ENCODE measurements around the gene PTDSS2.
"Not testable (repeated sequence)": the region's sequence is repeated elsewhere in the genome, so short reads cannot be mapped to it uniquely, and the experiment has no call there.

The PTDSS2 gene

GRCh38 chr11:449889-450808, at the start of gene PTDSS2:
PTDSS2 (plus strand) TSS chr11:450279; CDS start chr11:450456, 177 bp downstream.
- DNase-seq (ENCODE audit: low read depth in 2 of 2): peak; percentile 71 to 75

- not testable (repeated sequence) for DNase-seq (ENCODE audit: low read depth in 2 of 2)
Observed at GRCh38 chr11:401196-401595, 48.9 kb upstream of the PTDSS2 start.

- no peak for DNase-seq (ENCODE audit: low read depth in 2 of 2)
Observed at GRCh38 chr11:403021-403760, 46.9 kb upstream of the PTDSS2 start.

GRCh38 chr11:403761-404431, 46.2 kb upstream of the PTDSS2 start:
- DNase-seq (ENCODE audit: low read depth in 2 of 2): no peak

DNA sequence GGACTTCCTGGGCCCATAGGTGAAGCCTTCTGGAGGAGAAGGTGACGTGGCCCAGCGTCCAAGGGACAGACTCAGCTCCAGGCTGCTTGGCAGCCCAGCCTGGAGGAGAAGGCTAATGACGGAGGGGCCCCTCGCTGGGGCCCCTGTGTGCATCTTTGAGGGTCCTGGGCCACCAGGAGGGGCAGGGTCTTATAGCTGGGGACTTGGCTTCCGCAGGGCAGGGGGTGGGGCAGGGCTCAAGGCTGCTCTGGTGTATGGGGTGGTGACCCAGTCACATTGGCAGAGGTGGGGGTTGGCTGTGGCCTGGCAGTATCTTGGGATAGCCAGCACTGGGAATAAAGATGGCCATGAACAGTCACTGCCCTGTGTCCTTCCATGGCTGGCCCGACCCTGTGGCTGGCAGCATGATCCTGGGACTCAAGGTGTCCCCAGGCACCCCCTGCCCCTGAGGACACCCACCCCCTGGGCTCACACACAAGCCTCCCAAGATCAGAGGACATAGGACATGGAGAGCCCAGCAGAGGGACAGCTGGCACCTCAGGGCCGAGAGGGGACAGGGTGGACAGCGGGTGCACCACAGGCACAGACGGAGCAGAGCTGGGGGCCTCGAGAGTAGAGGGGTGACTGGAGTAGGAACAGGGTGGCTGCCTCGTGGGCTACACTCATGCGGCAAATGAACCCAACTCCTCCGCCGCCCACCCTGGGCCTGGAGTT, 45.4 kb upstream of the PTDSS2 start:
- DNase-seq (ENCODE audit: low read depth in 2 of 2): no peak

- DNase-seq (ENCODE audit: low read depth in 2 of 2): no peak
Observed at GRCh38 chr11:405323-405953, 44.6 kb upstream of the PTDSS2 start.

GRCh38 chr11:405954-406795, 43.9 kb upstream of the PTDSS2 start:
- no peak for DNase-seq (ENCODE audit: low read depth in 2 of 2)

DNA sequence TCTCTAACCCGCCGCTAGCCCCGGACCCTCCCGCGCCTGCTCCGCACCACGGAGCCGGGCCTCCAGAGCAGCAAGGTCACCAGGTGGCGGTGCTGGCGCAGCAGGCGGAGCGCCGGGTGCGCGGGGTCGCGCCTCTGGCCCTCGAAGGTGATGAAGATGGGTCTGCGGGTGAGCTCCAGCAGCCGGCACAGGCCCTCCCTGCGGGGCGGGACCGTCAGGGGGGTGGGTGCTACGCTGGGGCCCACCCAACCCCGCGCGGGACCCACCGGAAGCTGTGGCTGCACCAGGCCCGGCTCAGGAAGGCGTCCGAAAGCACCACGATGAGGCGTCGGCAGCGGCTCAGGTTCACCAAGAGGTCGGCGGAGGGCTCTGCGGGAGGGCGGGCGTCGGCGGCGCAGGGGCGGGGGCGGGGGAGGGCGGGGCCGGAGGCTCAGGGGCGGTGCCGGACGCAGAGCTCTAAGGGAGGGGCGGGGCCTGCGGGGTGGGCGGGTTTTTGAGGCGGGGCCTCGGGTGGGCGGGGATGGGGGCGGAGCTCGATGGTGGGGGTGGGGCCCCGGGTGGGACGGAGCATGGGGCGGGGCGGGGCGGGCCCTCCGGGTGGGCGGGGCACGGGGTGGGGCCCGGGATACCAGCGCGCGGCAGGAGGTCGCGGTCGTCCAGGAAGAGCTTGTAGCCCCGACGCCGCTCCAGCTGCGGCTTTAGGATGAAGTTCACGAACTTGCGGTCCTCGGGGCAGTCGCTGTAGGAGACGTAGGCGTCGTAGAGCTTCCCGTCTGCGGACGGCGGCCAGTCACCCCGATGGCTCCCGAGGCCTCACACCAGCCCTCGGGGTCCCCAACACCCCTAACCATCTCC, 43.1 kb upstream of the PTDSS2 start:
- DNase-seq (ENCODE audit: low read depth in 2 of 2): peak; percentile 55 to 60

GRCh38 chr11:407651-408123, 42.4 kb upstream of the PTDSS2 start:
- no peak for DNase-seq (ENCODE audit: low read depth in 2 of 2)

DNA sequence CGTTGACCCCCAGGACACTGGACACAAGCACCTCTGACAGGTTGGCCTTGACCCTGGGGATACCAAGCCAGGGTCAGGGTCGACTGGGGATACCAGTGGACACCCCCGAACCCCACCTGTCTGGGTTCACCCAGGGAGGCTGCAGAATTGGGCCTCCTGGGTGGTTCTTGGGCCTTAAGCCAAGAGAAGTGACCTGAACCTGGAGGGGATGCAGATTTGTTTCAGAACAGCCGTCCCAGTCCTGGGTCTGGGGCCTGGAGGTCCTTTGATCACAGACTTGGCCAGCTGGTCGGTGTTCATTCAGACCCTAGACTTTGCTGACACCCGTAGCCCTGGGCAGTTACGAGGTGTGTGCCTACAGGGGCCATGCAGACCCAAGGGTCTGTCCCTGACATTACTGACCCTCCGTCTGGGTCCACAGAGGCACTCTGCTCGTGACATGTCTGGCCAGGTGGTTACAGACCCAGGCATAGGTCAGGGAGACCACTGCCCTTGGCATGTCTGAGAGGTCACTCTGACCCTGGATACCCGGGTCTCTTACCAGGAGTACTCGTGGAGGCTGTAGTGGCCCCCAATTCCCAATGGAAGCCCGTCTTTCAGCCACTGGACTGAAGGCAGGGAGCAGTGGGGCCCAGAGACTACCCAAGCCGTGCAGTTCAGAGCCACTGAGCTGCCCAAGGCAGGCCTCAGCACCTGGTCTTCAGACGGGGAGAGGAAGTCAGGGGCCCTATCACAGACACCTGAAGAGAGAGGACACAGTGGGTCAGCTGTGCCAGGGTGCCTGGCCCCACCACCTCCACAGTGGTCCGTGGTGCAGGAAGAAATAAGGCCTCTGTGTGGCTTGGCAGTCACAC, 41.7 kb upstream of the PTDSS2 start:
- DNase-seq (ENCODE audit: low read depth in 2 of 2): no peak

DNA sequence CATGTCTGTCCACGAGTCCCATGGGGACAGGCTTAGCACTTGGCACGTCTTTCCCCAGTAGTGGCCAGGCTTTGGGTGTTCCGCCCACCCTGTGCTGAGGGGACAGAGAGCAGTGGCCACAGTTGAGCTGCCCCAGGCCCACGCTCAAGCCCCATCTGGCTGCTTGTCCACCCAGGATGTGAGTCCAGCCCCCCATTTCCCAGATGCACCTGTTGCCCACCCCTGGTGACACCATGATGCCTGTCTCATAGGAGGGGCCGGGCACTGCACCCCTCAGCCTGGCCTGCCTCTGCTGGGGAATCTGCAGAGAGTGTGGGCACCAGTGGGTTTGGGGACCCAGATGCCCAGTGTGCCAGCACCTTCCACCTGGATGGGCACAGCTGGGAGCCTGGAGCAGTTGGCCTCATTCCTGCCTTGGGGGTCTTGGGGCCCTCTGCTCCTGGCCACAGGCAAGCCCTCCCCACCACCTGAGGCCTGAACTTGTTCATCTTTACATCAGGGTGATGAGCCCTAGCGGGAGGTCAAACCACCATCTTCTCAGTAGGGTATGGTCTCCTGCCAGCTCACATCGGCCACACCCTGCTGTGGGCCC, 41.0 kb upstream of the PTDSS2 start:
- DNase-seq (ENCODE audit: low read depth in 2 of 2): no peak

DNA sequence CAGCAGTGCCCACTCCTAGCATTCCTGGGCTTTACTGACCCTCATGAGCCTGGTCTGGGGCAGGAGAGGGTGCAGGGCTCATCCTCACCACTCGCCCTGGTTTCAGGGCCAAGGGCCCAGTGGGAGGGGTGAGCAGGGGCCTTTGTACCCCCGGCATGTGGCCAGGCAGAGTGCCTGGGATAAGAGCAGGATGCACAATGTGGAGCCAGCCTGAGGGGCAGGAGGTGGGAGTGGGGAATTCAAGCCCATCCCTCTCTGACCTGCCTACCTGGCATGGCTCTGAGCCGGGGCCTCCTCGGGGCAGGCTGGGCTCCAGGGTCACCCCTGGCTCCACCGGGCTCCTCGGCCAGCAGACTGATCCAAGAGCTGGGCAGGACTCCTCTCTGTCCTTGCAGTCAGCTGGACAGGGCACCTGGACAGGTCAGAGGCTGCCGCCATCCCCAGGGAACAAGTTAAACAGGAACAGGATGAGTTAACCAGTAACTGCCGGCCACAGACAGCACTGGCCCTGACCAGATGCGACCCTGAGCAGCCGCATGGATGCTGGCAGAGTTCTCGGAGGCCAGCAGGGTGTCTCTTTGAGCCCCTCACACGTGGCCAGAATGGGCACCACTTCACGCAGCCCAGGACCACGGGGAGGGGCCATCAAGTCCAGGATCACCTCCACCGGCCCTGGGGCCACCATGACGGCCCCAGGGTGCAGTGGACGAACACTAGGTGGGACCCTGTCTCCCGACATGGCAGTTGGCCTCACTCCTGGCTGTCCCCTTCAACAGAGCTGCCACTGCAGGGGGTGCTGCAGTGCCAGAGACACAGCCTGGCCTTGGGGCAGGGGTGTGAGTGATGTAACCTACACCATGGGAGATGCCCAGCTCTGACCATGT, 40.2 kb upstream of the PTDSS2 start:
- no peak for DNase-seq (ENCODE audit: low read depth in 2 of 2)

- DNase-seq (ENCODE audit: low read depth in 2 of 2): not testable (repeated sequence)
Observed at GRCh38 chr11:410711-411110, 39.4 kb upstream of the PTDSS2 start.

- not testable (repeated sequence) for DNase-seq (ENCODE audit: low read depth in 2 of 2)
Observed at GRCh38 chr11:411520-411919, 38.6 kb upstream of the PTDSS2 start.

GRCh38 chr11:412641-413119, 37.4 kb upstream of the PTDSS2 start:
- no peak for DNase-seq (ENCODE audit: low read depth in 2 of 2)

Data from fibroblast of skin of left biceps (primary cell).